ENCODE measurements around the gene CMTM3.

DNA sequence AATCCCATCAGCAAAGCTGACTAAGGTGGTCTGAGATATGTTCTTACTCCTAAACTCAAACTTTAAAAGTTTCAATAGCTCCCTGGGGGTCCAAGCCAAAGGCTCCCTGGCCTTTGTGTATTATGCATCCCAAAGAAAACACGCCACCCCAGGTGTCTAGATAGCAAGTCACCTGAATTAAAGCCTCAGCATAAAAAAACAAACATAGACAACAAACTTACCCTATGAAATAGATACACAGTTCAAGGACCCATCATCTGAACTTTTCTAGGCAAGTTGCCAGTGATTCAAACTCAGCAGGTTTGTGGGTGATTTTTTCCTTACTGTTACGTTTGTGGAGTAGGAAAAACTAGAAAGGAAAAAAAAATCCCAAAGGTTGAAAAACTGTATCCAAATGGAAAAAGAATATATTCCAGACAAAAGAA is 12.5 kb downstream of the CMTM3 start:
- TF ChIP-seq POLR2A (IDR thresholded peaks at IDR 0.05; ENCODE audit: low read depth, low read length) (no peak), POLR2AphosphoS5 (IDR thresholded peaks at IDR 0.05; ENCODE audit: low read depth, low read length) (no peak), TAF1 (IDR thresholded peaks at IDR 0.05; ENCODE audit: borderline replicate concordance, low read depth, low read length) (no peak)
